MM.1S (cell line): ENCODE data around the gene OVCA2.
A peak's percentile ranks its signal among the peaks of the same experiment; 100 is the strongest.

ENCODE experiments used
- DNase-seq: peaks from one replicate; pipeline ENCODE4 v3.0.0-alpha.2; 2015
- H2AFZ ChIP-seq: fragments of 300-600 bp; sonication (generic); 2 replicates; pipeline ENCODE4 v1.6.0; 2016; ENCODE audit warnings: antibody characterized with exemption, low read length
- H3F3A ChIP-seq: fragments of 300-600 bp; sonication (generic); 2 replicates; pipeline ENCODE4 v1.6.1; 2016; ENCODE audit warnings: mild to moderate bottlenecking, antibody characterized with exemption, low read length, moderate library complexity, mixed read lengths; ENCODE audit not compliant: insufficient read depth
- H3K27ac ChIP-seq: fragments of 300-600 bp; sonication (generic); 2 replicates; pipeline ENCODE4 v1.5.1; 2016; ENCODE audit warnings: mild to moderate bottlenecking, low read length
- H3K27me3 ChIP-seq: fragments of 300-600 bp; sonication (generic); replicated peaks from 2 replicates; pipeline ENCODE4 v1.6.0; 2016; ENCODE audit warnings: low read length; ENCODE audit not compliant: insufficient read depth
- H3K36me3 ChIP-seq: fragments of 300-600 bp; sonication (generic); replicated peaks from 2 replicates; pipeline ENCODE4 v1.6.1; 2016; ENCODE audit warnings: mild to moderate bottlenecking, low read length, mixed read lengths; ENCODE audit not compliant: insufficient read depth
- H3K4me1 ChIP-seq: fragments of 300-600 bp; sonication (generic); 2 replicates; pipeline ENCODE4 v1.6.1; 2016; ENCODE audit warnings: low read length, mixed read lengths
- H3K4me2 ChIP-seq: fragments of 300-600 bp; sonication (generic); 2 replicates; pipeline ENCODE4 v1.6.0; 2016; ENCODE audit warnings: low read depth, low read length
- H3K4me3 ChIP-seq: fragments of 300-600 bp; sonication (generic); 2 replicates; pipeline ENCODE4 v1.5.1; 2016; ENCODE audit warnings: low read length, mixed read lengths
- H3K79me2 ChIP-seq: fragments of 300-600 bp; sonication (generic); 2 replicates; pipeline ENCODE4 v1.6.1; 2016; ENCODE audit warnings: mixed run types, low read length, mixed read lengths
- H3K9ac ChIP-seq: fragments of 300-600 bp; sonication (generic); 2 replicates; pipeline ENCODE4 v1.6.1; 2016; ENCODE audit warnings: low read length, mixed read lengths
- H3K9me2 ChIP-seq: fragments of 300-600 bp; sonication (generic); replicated peaks from 2 replicates; pipeline ENCODE4 v1.6.1; 2016; ENCODE audit warnings: mild to moderate bottlenecking, low read length, mixed read lengths; ENCODE audit not compliant: insufficient read depth
- H3K9me3 ChIP-seq: fragments of 300-600 bp; sonication (generic); replicated peaks from 2 replicates; pipeline ENCODE4 v1.6.1; 2016; ENCODE audit warnings: mild to moderate bottlenecking, low read length, mixed read lengths; ENCODE audit not compliant: insufficient read depth
- H4K20me1 ChIP-seq: fragments of 300-600 bp; sonication (generic); 2 replicates; pipeline ENCODE4 v1.6.1; 2016; ENCODE audit warnings: mild to moderate bottlenecking, low read length, moderate library complexity, mixed read lengths; ENCODE audit not compliant: insufficient read depth
- CTCF ChIP-seq: fragments of 300-600 bp; sonication (generic); IDR thresholded peaks from 2 replicates; pipeline ENCODE4 v1.5.1; 2016; ENCODE audit warnings: antibody characterized with exemption, low read length, mixed read lengths
- EZH2 ChIP-seq: fragments of 300-600 bp; sonication (generic); optimal IDR thresholded peaks from 2 replicates; pipeline ENCODE3; 2017; ENCODE audit warnings: low read depth, mild to moderate bottlenecking, antibody characterized with exemption, low read length, mixed read lengths
- EZH2phosphoT487 ChIP-seq: fragments of 300-600 bp; sonication (generic); IDR thresholded peaks from 2 replicates; pipeline ENCODE4 v1.6.1; 2018; ENCODE audit warnings: antibody characterized with exemption, low read length

OVCA2 gene

GRCh38 chr17:2057760-2058585, 16.2 kb downstream of the OVCA2 start:
- Histone ChIP-seq H3K4me2 (no peak overlapping the region), H3K27ac (no peak overlapping the region), H3K36me3 (no peaks in the 10 kb centered on the region), H3K9me3 (no peaks in the 10 kb centered on the region), H3K27me3 (peaks cover 15% of the 10 kb centered on the region), H3K9ac (no peak overlapping the region), H3K79me2 (no peaks in the 10 kb centered on the region), H3K4me1 (peaks cover 8% of the 10 kb centered on the region), H2AFZ (no peak overlapping the region), H3K4me3 (no peak overlapping the region), H4K20me1 (no peaks in the 10 kb centered on the region), H3F3A (peaks cover 10% of the 10 kb centered on the region; the same call in 1 of the 2 replicates), H3K9me2 (no peaks in the 10 kb centered on the region)
- DNase-seq, result no peak
- TF ChIP-seq EZH2 (no peak), CTCF (no peak), EZH2phosphoT487 (no peak)

GRCh38 chr17:2058586-2059546, 17.0 kb downstream of the OVCA2 start:
- no peaks in the 10 kb centered on the region for H3K36me3 ChIP-seq
- peak; percentile 62 for DNase-seq

More at GRCh38 chr17:2058586-2059546, 17.0 kb downstream of the OVCA2 start:
- H3K9me2 ChIP-seq, result no peaks in the 10 kb centered on the region
- no peaks in the 10 kb centered on the region for H4K20me1 ChIP-seq
- H3K4me1 ChIP-seq, result peaks cover 5% of the 10 kb centered on the region
- no peak overlapping the region for H2AFZ ChIP-seq
- TF ChIP-seq EZH2 (no peak), EZH2phosphoT487 (no peak), CTCF (peak; percentile 52)
- H3K79me2 ChIP-seq, result no peaks in the 10 kb centered on the region
- 0 out of 2 replicates have a peak, but pooled peaks cover 8% of the 10 kb centered on the region for H3K27me3 ChIP-seq
- H3K9ac ChIP-seq, result no peak overlapping the region
- H3K27ac ChIP-seq, result no peak overlapping the region
- no peak overlapping the region for H3K4me2 ChIP-seq
- H3K4me3 ChIP-seq, result no peak overlapping the region
- H3K9me3 ChIP-seq, result no peaks in the 10 kb centered on the region
- H3F3A ChIP-seq, result peaks cover 6% of the 10 kb centered on the region; the same call in 1 of the 2 replicates
